Thoracic aorta (tissue), 2 donors: ENCODE data around the gene LZTS2. TPM values are rescaled to one million over a fixed set of nuclear protein-coding genes. Genes with fewer than 3 reads are reported as not detected.
"Not testable (repeated sequence)": the region's sequence is repeated elsewhere in the genome, so short reads cannot be mapped to it uniquely, and the experiment has no call there.

ENCODE experiments used
- ATAC-seq: fragments of 150-250 bp; one replicate; pipeline ENCODE4 v1.8.0; 2017; ENCODE audit warnings: low read depth; ENCODE audit not compliant: insufficient number of reproducible peaks, low FRiP score
- DNase-seq: peaks from one replicate; pipeline ENCODE4 v3.0.0-alpha.2; 2020; ENCODE audit warnings: low spot score
- H3K27ac ChIP-seq, 2 donors: fragments of 200-600 bp; sonication (generic); 1 replicate in 1 of 2; 2 replicates in 1 of 2; pipeline ENCODE4 v1.5.1; 2016; ENCODE audit warnings: mild to moderate bottlenecking in 2 of 2, moderate library complexity in 2 of 2
- H3K27me3 ChIP-seq: fragments of 200-600 bp; sonication (generic); replicated peaks from 2 replicates; pipeline ENCODE4 v1.6.0; 2016; ENCODE audit warnings: mild to moderate bottlenecking; ENCODE audit not compliant: insufficient read depth
- H3K36me3 ChIP-seq: fragments of 200-600 bp; sonication (generic); one replicate; pipeline ENCODE4 v1.5.1; 2016
- H3K4me1 ChIP-seq, 2 donors: fragments of 200-600 bp; sonication (generic); 1 replicate in 1 of 2; 2 replicates in 1 of 2; pipeline versions ENCODE4 v1.5.1 to v1.6.0; 2016; ENCODE audit warnings: low read depth in 2 of 2, mild to moderate bottlenecking in 1 of 2; ENCODE audit not compliant: control insufficient read depth in 1 of 2
- H3K4me3 ChIP-seq: fragments of 200-600 bp; sonication (generic); 2 replicates; pipeline ENCODE4 v1.5.1; 2016; ENCODE audit warnings: mild to moderate bottlenecking
- H3K9me3 ChIP-seq: fragments of 200-600 bp; sonication (generic); 2 replicates; pipeline ENCODE4 v1.5.1; 2016
- total RNA-seq, 2 donors: library from RNA; depleted of rRNA; stranded (reverse); fragments of >200 nt; gene quantifications; one replicate each; pipeline versions ENCODE4 v1.1.0 to v1.2.3, GENCODE V29; 2016
- TF ChIP-seq, protein P1 (sequence below): fragments of 200-600 bp; sonication (generic); IDR thresholded peaks from one replicate; pipeline ENCODE4 v1.5.1; 2019; ENCODE audit warnings: antibody characterized with exemption

The LZTS2 gene
- total RNA-seq, 2 donors from 2014 or later: 127 to 165 TPM

DNA sequence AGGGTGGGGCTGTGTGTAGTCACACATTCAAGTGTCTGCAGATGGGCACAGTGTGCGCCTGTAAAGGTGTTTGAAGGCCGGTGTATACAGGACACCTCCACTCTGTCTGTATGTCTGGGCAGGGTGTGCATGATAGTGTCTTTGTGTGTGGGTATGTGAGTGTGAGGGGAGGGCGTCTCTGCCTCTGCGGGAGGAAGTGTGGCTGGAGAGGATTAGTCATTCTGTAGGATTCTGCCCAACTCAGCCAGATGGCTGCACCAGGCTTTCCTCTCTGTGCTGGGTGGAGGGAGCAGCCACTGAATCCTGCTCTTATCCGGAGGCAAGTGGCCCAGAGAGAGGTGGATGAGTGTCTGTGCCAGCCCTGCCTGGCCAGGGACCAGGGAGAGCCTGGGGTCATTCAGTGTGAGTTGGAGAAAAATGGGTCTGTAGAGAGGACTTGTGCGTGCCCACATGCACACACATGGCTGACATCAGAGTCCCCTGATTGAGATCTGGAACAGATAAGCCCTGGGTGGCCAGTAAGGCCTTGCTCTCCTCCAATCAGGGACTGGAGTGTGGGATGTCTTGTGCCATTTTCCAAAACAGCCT, 33.1 kb downstream of the LZTS2 start:
- H3K36me3 ChIP-seq: peaks cover 33% of the 10 kb centered on the region
- peak overlapping the region; percentile 99 to 100 for H3K27ac ChIP-seq
- peaks cover 8 to 25% of the 10 kb centered on the region in 2 donors for H3K4me1 ChIP-seq
- H3K9me3 ChIP-seq: no peaks in the 10 kb centered on the region
- ATAC-seq (peak; percentile 51), DNase-seq (peak; percentile 51)
- TF ChIP-seq, protein P1, sequence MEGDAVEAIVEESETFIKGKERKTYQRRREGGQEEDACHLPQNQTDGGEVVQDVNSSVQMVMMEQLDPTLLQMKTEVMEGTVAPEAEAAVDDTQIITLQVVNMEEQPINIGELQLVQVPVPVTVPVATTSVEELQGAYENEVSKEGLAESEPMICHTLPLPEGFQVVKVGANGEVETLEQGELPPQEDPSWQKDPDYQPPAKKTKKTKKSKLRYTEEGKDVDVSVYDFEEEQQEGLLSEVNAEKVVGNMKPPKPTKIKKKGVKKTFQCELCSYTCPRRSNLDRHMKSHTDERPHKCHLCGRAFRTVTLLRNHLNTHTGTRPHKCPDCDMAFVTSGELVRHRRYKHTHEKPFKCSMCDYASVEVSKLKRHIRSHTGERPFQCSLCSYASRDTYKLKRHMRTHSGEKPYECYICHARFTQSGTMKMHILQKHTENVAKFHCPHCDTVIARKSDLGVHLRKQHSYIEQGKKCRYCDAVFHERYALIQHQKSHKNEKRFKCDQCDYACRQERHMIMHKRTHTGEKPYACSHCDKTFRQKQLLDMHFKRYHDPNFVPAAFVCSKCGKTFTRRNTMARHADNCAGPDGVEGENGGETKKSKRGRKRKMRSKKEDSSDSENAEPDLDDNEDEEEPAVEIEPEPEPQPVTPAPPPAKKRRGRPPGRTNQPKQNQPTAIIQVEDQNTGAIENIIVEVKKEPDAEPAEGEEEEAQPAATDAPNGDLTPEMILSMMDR: no peak
- H3K27me3 ChIP-seq: no peaks in the 10 kb centered on the region
- peak overlapping the region; percentile 82 for H3K4me3 ChIP-seq

DNA sequence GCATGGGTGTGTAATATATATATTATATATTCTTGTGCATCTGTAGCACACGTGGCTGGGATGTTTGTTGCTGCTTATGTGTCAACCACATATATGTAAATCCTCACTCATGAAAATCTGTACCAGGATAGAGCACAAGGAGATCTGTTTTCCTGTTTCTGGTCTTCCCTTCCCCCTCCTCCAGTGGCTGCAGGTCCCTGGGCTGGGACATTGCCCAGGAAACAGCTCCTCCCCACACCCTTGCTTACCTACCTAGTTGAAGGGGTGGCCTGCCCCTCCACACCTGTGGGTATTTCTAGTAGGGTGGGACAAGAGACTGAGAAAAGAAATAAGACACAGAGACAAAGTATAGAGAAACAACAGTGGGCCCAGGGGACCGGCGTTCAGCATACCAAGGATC, 33.7 kb downstream of the LZTS2 start:
- no peak for DNase-seq
- peak overlapping the region; percentile 82 for H3K4me3 ChIP-seq
- no peak for ATAC-seq
- peaks cover 8 to 25% of the 10 kb centered on the region in 2 donors for H3K4me1 ChIP-seq
- TF ChIP-seq, protein P1: no peak
- no peaks in the 10 kb centered on the region for H3K27me3 ChIP-seq
- H3K9me3 ChIP-seq: no peaks in the 10 kb centered on the region
- peak overlapping the region; percentile 99 to 100 for H3K27ac ChIP-seq
- peaks cover 38% of the 10 kb centered on the region for H3K36me3 ChIP-seq

DNA sequence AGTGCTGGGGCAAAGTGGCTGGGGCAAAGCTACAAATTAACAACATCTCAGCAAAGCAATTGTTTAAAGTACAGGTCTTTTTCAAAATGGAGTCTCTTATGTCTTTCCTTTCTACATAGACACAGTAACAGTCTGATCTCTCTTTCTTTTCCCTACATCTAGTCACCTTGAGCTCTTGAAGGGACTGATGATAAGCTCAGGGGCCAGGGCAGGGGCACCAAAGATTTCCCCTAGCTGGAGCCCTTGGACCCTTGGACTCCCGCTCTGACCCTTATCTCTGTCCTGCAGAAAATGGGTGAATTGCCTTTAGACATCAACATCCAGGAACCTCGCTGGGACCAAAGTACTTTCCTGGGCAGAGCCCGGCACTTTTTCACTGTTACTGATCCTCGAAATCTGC, 34.8 kb downstream of the LZTS2 start:
- not testable (repeated sequence) for H3K27ac ChIP-seq, H3K27me3 ChIP-seq, H3K4me3 ChIP-seq, DNase-seq, H3K9me3 ChIP-seq, ATAC-seq
- Histone ChIP-seq H3K4me1 (peaks cover 8 to 25% of the 10 kb centered on the region in 2 donors), H3K36me3 (peaks cover 46% of the 10 kb centered on the region)

DNA sequence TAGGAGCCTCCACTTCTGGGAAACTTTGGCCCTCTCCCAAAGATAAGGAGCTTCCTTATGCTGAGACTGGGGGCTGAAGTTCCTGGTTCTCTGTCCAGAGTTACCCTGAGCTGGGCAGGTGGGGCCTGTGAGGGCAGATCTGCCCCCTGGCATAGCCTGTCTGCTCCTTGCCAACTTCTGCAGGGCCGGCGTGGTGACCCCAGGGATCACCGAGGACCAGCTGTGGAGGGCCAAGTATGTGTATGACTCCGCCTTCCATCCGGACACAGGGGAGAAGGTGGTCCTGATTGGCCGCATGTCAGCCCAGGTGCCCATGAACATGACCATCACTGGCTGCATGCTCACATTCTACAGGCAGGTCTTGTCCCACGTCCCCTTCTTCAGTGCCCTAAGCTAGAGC, 35.7 kb downstream of the LZTS2 start:
- H3K27me3 ChIP-seq: no peaks in the 10 kb centered on the region
- H3K36me3 ChIP-seq: peaks cover 50% of the 10 kb centered on the region
- no peak overlapping the region for H3K4me3 ChIP-seq
- H3K27ac ChIP-seq: no peak overlapping the region
- H3K4me1 ChIP-seq: peaks cover 8 to 24% of the 10 kb centered on the region in 2 donors
- no peaks in the 10 kb centered on the region for H3K9me3 ChIP-seq
- no peak for ATAC-seq
- DNase-seq: no peak
- TF ChIP-seq, protein P1: no peak

DNA sequence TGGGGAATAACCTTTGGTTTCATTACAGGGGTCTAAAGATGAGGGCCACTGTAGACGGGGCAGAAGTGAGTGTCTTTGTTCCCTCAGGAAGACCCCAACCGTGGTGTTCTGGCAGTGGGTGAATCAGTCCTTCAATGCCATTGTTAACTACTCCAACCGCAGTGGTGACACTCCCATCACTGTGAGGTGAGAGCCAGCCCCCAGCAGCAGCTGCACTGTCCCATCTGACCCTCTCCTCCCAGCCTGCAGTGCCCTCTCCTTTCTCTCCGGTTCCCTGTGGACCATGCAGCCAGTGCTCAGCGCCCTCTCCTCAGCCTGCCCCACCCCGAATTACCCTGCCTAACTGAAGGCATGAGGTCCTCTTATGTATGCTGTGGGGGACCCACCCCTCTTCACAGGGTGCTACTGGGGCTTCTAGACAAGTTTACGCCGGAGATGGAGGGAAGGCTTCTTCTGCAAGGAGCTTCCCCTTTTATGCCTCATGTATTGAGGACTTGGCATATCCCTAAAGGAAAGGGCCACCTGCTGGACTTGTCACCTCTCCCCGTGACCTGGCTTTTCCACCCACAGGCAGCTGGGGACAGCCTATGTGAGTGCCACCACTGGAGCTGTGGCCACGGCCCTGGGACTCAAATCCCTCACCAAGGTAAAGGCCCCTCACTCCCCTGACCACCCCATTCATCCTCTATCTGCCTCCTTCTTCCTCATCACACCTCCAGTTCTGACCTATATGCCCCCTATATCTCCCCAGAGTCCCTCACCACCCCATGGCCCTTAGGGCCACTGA, 36.5 kb downstream of the LZTS2 start:
- H3K27ac ChIP-seq: no peak overlapping the region
- peaks cover 50% of the 10 kb centered on the region for H3K36me3 ChIP-seq
- H3K9me3 ChIP-seq: no peaks in the 10 kb centered on the region
- DNase-seq (no peak), ATAC-seq (no peak)
- TF ChIP-seq, protein P1: no peak
- peaks cover 8 to 18% of the 10 kb centered on the region in 2 donors for H3K4me1 ChIP-seq
- H3K27me3 ChIP-seq: no peaks in the 10 kb centered on the region
- H3K4me3 ChIP-seq: no peak overlapping the region
